Stimulated activated CD8-positive, alpha-beta memory T cell treated with anti-CD3 and anti-CD28 coated beads, Interleukin-4, amount 100 ng/mL, for 24 hours (primary cell): ENCODE measurements around the gene TNFAIP3.
"Not testable (repeated sequence)": the region's sequence is repeated elsewhere in the genome, so short reads cannot be mapped to it uniquely, and the experiment has no call there.

Experiments
- DNase-seq: peaks from one replicate; pipeline ENCODE4 v3.0.0-alpha.2; 2020; ENCODE audit warnings: low read depth

Gene TNFAIP3

GRCh38 chr6:137844773-137845172, 22.3 kb upstream of the TNFAIP3 start:
- DNase-seq = not testable (repeated sequence)

- DNase-seq = no peak
These were observed 21.6 kb upstream of the TNFAIP3 start for GRCh38 chr6:137845460-137845859.

GRCh38 chr6:137846274-137846673, 20.8 kb upstream of the TNFAIP3 start:
- no peak for DNase-seq

GRCh38 chr6:137846772-137847313, 20.2 kb upstream of the TNFAIP3 start:
- DNase-seq = no peak

- DNase-seq = no peak
These were observed 19.3 kb upstream of the TNFAIP3 start for GRCh38 chr6:137847748-137848147.

- no peak for DNase-seq
These were observed 18.4 kb upstream of the TNFAIP3 start for GRCh38 chr6:137848672-137849071.

GRCh38 chr6:137849181-137849980, 17.7 kb upstream of the TNFAIP3 start:
- no peak for DNase-seq

GRCh38 chr6:137849981-137850714, 16.9 kb upstream of the TNFAIP3 start:
- DNase-seq = no peak

- no peak for DNase-seq
These were observed 16.1 kb upstream of the TNFAIP3 start for GRCh38 chr6:137850816-137851602.

GRCh38 chr6:137851669-137852068, 15.4 kb upstream of the TNFAIP3 start:
- DNase-seq = no peak

- no peak for DNase-seq
These were observed 14.7 kb upstream of the TNFAIP3 start for GRCh38 chr6:137852346-137852745.

GRCh38 chr6:137852811-137853210, 14.2 kb upstream of the TNFAIP3 start:
- no peak for DNase-seq

GRCh38 chr6:137853569-137854213, 13.4 kb upstream of the TNFAIP3 start:
- DNase-seq = no peak

GRCh38 chr6:137856138-137856898, 10.7 kb upstream of the TNFAIP3 start:
- DNase-seq = no peak

GRCh38 chr6:137859025-137859424, 8.0 kb upstream of the TNFAIP3 start:
- DNase-seq = no peak

GRCh38 chr6:137860394-137861005, 6.6 kb upstream of the TNFAIP3 start:
- DNase-seq = no peak

GRCh38 chr6:137861550-137862337, 5.3 kb upstream of the TNFAIP3 start:
- DNase-seq = no peak

- no peak for DNase-seq
These were observed 4.5 kb upstream of the TNFAIP3 start for GRCh38 chr6:137862419-137863090.
